GM18502 (cell line): ENCODE results near the gene VTA1.
A peak's percentile ranks its signal among the peaks of the same experiment; 100 is the strongest.
"Not testable (repeated sequence)": the region's sequence is repeated elsewhere in the genome, so short reads cannot be mapped to it uniquely, and the experiment has no call there.

ENCODE experiments used
- ATAC-seq: cut with Tn5 transposase; IDR thresholded peaks from one replicate; pipeline ENCODE4 v1.9.1; 2021; ENCODE audit warnings: mild to moderate bottlenecking; ENCODE audit not compliant: unreplicated experiment, poor library complexity

The VTA1 gene

GRCh38 chr6:142146828-142147662, at the start of gene VTA1, which contains the start of gene NMBR:
Gene VTA1, plus strand, starts transcription at chr6:142147263. Its CDS starts 25 bp downstream, at chr6:142147288.
Gene NMBR, minus strand, starts transcription at chr6:142147122. Its CDS starts 58,464 bp downstream, at chr6:142088658.
- peak; percentile 99 for ATAC-seq

- not testable (repeated sequence) for ATAC-seq
Observed at GRCh38 chr6:142104820-142105219, 42.2 kb upstream of the VTA1 start.

GRCh38 chr6:142110820-142111219, 36.2 kb upstream of the VTA1 start:
- not testable (repeated sequence) for ATAC-seq

GRCh38 chr6:142112451-142113061, 34.5 kb upstream of the VTA1 start:
- peak; percentile 56 for ATAC-seq

GRCh38 chr6:142117366-142117765, 29.7 kb upstream of the VTA1 start:
- ATAC-seq, result no peak

- ATAC-seq, result no peak
Observed at GRCh38 chr6:142118328-142118727, 28.7 kb upstream of the VTA1 start.

- no peak for ATAC-seq
Observed at GRCh38 chr6:142118925-142119324, 28.1 kb upstream of the VTA1 start.

GRCh38 chr6:142121342-142121741, 25.7 kb upstream of the VTA1 start:
- ATAC-seq, result no peak

GRCh38 chr6:142130814-142131213, 16.2 kb upstream of the VTA1 start:
- no peak for ATAC-seq

- no peak for ATAC-seq
Observed at GRCh38 chr6:142132625-142133024, 14.4 kb upstream of the VTA1 start, which contains the start of gene GJE1. Gene GJE1, plus strand, starts transcription at chr6:142132925. Its CDS starts 234 bp downstream, at chr6:142133159.

- no peak for ATAC-seq
Observed at GRCh38 chr6:142138876-142139275, 8.2 kb upstream of the VTA1 start.

GRCh38 chr6:142141531-142141930, 5.5 kb upstream of the VTA1 start:
- not testable (repeated sequence) for ATAC-seq

- no peak for ATAC-seq
Observed at GRCh38 chr6:142152746-142153145, 5.7 kb downstream of the VTA1 start.

GRCh38 chr6:142153196-142153595, 6.1 kb downstream of the VTA1 start:
- ATAC-seq, result no peak

GRCh38 chr6:142154336-142154735, 7.3 kb downstream of the VTA1 start:
- no peak for ATAC-seq

GRCh38 chr6:142155091-142155490, 8.0 kb downstream of the VTA1 start:
- no peak for ATAC-seq

GRCh38 chr6:142155895-142156757, 9.1 kb downstream of the VTA1 start:
- ATAC-seq, result peak; percentile 50

GRCh38 chr6:142156758-142157068, 9.7 kb downstream of the VTA1 start:
- not testable (repeated sequence) for ATAC-seq

GRCh38 chr6:142162780-142163179, 15.7 kb downstream of the VTA1 start:
- no peak for ATAC-seq

GRCh38 chr6:142165227-142165626, 18.2 kb downstream of the VTA1 start:
- no peak for ATAC-seq

- ATAC-seq, result no peak
Observed at GRCh38 chr6:142167071-142167470, 20.0 kb downstream of the VTA1 start.
